ENCODE results near the gene PIK3CD.
A peak's percentile ranks its signal among the peaks of the same experiment; 100 is the strongest.
"Not testable (repeated sequence)": the region's sequence is repeated elsewhere in the genome, so short reads cannot be mapped to it uniquely, and the experiment has no call there.

Gene PIK3CD

GRCh38 chr1:9654834-9655723, 3.5 kb downstream of the PIK3CD start:
- DNase-seq (ENCODE audit: low read depth), result no peak

DNA sequence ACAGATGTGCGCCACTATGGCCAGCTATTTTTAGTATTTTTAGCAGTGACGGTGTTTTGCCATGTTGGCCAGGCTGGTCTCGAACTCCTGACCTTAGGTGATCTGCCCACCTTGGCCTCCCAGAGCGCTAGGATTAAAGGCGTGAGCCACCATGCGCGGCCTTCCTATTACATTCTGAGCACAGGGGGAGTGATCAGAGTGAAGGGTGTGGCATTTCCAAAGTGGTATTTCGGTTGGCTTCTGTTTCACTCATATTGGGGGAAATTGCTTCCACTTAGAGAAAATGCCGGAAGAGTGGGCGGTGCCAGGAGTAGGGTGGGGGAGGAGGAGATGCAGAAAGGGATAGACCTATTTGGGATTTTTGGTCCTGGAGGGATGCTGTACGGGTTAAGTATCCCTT, 4.3 kb downstream of the PIK3CD start:
- no peak for DNase-seq (ENCODE audit: low read depth)

- no peak for DNase-seq (ENCODE audit: low read depth)
These were observed 6.0 kb downstream of the PIK3CD start for GRCh38 chr1:9657521-9658032.

DNA sequence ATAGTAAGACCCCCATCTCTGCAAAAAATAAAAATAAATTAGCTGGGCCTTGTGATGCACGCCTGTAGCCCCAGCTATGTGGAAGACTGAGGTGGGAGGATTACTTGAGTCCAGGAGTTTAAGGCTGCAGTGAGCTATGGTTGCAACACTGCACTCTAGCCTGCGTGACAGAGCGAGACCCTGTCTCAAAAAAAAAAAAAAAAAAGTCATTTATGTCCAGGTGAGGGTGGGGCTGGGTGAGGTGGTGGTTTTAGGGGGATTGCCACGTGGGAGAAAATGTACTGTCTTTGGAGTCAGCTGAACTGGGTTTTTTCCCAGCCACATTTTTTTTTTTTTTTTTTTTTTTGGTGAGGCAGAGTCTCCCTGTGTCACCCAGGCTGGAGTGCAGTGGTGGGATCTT, 6.7 kb downstream of the PIK3CD start:
- DNase-seq (ENCODE audit: low read depth), result no peak

GRCh38 chr1:9659328-9659727, 7.8 kb downstream of the PIK3CD start:
- no peak for DNase-seq (ENCODE audit: low read depth)

DNA sequence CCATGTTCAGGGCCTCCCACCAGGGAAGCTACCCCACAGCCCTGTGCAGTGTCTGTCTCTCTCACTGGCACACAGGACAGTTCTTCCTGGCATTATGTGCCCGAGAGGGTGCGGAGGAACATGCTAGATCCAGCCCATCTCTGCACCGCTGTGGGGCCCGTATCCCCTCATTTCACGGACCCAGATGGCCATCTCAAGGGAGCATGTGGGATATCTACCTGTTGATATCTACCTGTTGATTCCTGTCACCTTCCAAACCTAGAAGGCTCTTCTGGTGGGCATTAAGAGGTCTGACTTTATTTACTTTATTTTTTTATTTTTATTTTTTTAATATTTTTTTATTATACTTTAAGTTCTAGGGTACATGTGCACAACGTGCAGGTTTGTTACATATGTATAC, 11.7 kb downstream of the PIK3CD start:
- no peak for DNase-seq (ENCODE audit: low read depth)

DNA sequence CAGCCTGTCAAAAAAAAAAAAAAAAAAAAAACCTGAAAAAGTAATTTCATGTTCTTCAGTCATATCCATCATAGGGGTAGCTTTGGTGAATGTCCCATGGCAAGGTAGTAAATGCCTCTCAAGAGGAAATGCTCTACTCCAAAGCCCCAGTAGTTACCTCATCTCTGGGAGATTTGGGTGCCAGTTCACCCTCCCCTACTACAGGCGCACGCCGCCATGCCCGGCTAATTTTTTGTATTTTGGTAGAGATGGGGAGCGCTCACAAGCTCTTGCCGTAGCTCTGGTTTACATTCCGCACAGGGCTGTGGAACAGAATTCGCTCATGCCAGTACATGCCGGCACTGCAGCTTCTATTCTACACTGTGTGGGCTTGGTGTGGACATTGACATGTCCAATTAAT, 13.7 kb downstream of the PIK3CD start:
- no peak for DNase-seq (ENCODE audit: low read depth)

DNA sequence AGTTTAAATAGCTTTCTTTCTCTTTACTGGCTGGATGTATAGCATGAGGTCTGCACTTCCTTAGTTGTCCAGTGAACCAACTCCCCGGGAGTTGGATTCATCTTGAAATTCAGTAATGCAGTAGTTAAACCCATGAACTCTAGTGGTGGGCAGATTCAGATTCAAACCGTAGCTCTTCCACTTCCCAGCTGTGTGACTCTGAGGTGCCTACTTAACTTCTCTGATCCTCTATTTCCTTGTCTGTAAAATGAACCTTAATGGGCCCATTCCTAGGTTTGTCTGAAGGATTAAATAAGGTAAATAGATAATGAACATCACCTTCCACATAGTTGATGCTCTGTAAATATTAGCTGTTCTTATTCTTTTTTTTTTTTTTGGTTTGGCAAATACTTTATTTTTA, 16.5 kb downstream of the PIK3CD start:
- no peak for DNase-seq (ENCODE audit: low read depth)

DNA sequence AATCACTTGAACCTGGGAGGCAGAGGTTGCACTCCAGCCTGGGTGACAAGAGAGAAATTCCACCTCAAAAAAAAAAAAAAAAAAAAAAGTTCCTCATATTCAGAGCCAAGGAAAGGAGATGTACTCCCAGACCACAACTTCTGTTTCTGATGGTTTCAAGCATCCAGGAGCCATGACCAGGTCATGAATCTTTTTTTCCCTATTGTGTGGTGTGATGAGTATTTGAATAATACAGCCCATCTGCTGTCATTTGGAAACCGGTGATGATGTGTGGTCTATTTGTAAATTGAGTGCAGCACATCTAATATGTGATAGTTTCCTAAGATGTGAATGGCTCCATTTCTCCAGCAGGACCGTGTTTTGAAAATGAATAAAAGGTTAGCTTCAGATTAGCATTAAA, 18.6 kb downstream of the PIK3CD start:
- DNase-seq (ENCODE audit: low read depth), result no peak

DNA sequence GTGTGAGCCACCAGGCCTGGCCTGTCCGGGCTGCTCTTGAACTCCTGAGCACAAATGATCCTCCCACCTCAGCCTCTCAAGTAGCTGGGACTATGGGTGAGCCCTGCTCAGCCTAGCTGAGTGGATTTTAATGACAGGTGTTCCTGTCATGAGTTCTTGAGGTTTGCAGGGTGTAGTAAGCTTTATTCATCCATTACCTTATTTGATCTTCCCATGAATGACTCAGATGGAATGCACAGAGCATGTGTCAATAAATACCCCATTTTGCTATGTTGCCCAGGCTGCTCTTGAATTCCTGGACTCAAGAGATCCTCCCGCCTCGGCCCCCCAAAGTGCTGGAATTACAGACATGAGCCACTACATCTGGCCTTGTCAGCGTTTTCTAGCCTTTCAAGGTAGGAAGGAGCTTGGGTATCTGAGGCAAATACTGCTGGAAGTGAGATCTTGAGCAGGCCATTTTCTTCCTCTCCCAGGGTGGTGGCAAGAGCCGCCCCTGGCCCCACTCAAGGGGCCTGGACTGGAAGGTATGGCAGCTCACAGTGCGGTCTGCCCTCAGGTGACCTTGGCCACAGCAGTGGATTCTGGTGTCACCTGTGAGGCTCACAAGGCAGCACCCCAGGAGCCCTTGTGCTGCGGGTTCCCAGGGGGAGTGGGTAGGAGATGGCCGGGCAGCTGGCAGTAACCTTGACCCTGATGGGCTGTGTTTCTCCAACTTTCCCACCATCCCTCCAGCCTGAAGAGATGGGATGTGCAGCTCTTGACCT, 20.0 kb downstream of the PIK3CD start:
- DNase-seq (ENCODE audit: low read depth), result no peak

DNA sequence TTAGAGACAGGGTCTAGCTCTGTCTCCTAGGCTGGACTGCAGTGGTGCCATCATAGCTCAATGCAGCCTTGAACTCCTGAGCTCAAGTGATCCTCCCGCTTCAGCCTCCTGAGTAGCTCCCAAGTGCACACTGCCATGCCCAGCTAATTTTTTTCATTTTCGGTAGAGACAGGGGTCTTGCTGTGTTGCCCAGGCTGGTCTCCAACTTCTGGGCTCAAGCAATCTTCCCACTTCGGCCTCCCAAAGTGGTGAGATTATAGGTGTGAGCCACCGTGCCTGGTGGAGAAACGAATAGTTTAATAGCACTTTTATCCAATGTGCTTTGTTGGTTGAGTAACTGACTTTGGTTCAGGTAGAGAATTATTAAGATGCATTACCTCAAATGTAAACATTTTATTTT, 20.9 kb downstream of the PIK3CD start:
- no peak for DNase-seq (ENCODE audit: low read depth)

DNA sequence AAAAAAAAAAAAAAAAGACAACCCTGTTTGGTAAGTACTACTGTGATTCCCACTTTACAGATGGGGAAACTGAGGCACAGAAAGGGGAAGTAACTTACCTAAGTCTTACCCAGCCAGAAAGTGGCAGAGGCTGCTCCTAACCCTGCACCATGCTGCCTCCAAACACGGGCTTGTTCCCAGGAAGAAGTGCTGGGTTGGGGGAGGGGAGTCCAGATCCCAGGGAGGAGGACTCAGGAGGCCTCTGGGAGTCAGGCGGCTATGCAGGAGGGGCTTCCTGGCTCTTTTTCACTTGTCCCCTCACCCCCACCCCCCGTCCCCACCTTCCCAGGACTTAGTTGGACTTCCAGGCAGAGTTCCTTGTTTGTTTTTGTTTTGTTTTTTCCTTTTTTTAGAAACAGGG, 23.9 kb downstream of the PIK3CD start:
- no peak for DNase-seq (ENCODE audit: low read depth)

DNA sequence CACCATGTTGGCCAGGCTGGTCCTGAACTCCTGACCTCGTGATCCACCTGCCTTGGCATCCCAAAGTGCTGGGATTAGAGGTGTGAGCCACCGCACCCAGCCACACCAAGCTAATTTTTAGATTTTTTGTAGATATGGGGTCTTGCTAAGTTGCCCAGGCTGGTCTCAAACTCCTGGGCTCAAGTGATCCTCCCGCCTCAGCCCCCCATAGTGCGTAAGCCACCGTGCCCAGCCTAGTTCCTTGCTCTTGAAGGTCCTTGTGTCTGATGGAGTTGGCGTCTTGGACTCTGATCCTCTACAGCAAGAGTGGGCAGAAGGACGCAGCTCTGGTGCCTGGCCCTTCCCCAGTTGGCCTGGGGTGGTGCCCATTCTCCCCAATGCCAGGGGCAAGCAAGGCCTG, 24.6 kb downstream of the PIK3CD start:
- DNase-seq (ENCODE audit: low read depth), result not testable (repeated sequence)

GRCh38 chr1:9676815-9677393, 25.4 kb downstream of the PIK3CD start:
- DNase-seq (ENCODE audit: low read depth), result no peak

DNA sequence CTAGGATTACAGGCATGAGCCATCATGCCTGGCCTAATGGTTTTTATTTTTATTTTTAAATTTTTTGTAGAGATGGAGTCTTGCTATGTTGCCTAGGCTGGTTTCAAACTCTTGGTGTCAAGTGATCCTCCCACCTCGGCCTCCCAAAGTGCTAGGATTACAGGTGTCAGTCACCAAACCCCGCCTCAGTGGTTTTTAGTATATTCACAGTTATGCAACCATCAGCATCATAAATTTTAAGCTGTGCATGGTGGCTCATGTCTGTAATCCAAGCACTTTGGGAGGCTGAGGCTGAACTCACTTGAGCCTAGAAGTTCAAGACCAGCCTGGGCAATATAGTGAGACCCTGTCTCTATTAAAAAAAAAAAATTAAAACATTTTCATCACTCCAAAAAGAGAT, 28.6 kb downstream of the PIK3CD start:
- no peak for DNase-seq (ENCODE audit: low read depth)

DNA sequence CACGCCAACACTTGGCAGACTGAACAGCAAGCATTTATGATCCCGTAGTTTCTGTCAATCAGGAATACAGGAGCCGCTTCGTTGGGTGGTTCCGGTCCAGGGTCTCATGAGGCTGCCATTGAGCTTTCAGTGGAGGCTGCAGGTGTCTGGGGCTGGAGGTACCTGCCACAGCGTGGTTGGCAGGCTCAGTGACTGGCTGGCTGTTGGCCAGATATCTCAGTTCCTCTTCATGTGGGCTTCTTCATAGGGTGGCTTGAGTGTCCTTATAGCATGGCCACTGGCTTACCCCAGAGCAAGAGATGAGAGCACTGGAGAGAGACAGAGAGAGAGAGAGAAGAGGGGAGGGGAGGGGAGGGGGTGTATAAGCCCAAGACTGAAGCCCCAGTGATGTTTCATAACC, 29.3 kb downstream of the PIK3CD start:
- no peak for DNase-seq (ENCODE audit: low read depth)

GRCh38 chr1:9684801-9685200, 33.3 kb downstream of the PIK3CD start:
- DNase-seq (ENCODE audit: low read depth), result no peak

DNA sequence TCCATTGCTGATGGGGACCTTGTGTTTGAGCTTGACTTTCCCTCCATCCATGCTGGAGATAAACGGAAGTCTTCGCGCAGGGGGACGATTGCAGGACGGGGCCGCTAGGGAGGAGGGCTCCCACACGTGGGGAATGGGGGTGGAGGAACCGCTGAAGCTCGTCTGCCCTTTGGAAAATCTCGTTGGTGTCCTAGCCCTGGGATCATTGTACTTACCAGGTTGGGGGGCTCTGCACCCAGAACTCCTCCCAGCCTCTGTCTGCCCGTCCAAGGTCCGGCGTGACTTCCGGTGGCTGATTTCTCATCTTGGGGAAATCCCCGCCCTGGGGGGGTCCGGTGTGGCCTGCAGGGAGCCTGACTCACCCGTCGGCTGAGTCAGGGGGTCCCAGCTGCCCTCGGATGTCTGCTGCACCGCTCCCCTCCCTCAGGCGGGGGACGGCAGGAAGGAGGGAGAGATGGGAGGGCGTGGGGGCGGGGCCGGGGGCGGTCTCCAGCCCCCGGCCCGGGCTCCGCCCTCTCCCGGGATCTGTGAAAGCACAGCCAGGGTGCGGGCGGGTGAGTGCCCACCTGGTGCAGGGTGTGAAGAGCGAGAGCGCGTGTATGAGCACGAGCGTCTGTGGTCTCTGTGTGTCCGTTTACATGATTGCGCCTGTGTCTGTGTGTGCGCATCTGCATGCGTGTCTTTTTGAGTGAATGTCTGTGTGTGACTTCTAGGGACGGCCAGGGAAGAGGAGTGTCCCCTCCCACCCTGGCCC, 35.8 kb downstream of the PIK3CD start:
- peak; percentile 47 for DNase-seq (ENCODE audit: low read depth)

DNA sequence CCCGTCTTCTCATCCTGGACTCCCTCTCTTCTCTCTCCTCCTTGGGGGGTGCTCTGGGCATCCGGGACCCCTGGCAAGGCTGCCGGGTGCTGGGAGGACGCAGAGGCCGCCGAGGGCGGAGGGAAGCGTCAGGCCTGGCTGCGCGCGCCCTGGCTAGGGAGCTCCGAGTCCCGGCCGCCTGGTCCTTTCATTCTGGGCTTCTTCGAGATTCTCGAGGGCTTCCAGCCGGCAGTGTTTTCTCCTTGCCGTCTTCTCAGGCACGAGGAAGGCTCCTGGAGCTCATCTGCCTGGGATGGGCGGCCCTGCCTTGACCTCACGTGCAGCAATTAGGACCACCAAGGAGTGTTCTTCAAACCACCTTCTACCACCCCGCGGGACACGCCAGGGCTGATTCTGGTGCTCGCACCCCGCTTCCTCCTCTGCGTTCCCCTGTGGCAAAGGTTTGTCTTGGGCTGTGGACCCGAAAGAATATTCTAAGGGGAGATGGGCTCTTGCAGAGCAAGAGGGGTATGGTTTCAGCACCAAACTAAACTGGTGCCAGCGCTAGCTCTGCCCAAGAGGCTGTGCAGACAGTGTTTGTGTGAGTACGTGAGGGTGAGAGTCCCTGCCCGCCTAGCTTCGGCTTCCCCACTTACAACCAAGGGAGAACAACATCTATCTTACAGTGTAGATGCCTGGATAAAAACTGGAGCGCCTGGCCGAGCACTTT, 36.5 kb downstream of the PIK3CD start:
- DNase-seq (ENCODE audit: low read depth), result no peak

- no peak for DNase-seq (ENCODE audit: low read depth)
These were observed 37.1 kb downstream of the PIK3CD start for GRCh38 chr1:9688599-9688998.

DNA sequence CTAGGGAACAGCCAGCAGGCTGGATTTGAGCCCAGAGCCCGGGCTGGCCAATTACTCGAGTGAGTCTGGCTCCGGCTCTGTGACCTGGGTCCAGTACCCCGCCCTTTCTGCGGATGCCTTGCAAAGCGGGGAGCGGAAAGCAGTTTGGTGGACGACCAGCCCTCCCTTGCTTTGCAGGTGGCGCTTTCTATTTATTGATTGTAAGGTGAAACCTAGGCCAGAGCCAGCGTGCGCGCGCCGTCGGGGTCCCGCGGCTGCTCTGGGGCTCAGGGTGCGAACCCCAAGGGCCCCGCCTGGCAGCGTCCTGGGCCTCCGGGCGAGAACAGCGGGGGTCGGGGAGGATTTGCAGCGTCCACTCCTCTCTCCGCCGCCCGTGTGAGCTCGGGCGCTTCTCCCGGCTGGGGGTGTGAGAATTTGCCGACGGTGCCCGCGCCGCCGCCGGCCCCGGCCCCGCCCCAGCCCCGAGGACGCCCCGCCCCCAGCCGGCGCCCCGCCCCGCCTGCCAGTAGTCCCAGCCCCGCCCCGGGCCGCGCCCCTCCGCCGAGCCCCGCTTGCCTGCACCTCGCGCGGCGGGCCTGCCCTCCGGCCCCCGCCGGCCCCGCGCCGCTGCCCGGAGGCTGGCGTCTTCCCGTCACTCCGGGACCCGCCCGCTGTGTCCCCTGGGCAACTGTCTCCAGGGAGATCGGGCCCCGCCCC, 37.6 kb downstream of the PIK3CD start:
- peak; percentile 84 for DNase-seq (ENCODE audit: low read depth)
